NOMO-1 treated with DMSO at 0.1 percent for 48 hours (cell line): ENCODE measurements around the gene ABHD12.
A peak's percentile ranks its signal among the peaks of the same experiment; 100 is the strongest.
"Not testable (repeated sequence)": the region's sequence is repeated elsewhere in the genome, so short reads cannot be mapped to it uniquely, and the experiment has no call there.

ENCODE experiments used
- DNase-seq: peaks from one replicate; lab custom pipeline; 2025; ENCODE audit not compliant: unreplicated experiment; lab: John Stamatoyannopoulos, UW

Gene ABHD12

GRCh38 chr20:25355011-25355595 lies 35.5 kb downstream of the ABHD12 start:
- peak; percentile 29 for DNase-seq

- no peak for DNase-seq
Observed at GRCh38 chr20:25353747-25354705, 36.6 kb downstream of the ABHD12 start.

- no peak for DNase-seq
Observed at GRCh38 chr20:25353353-25353746, 37.3 kb downstream of the ABHD12 start.

- DNase-seq, result no peak
Observed at GRCh38 chr20:25352746-25353145, 37.9 kb downstream of the ABHD12 start.

GRCh38 chr20:25351024-25351360 lies 39.6 kb downstream of the ABHD12 start:
- no peak for DNase-seq

- no peak for DNase-seq
Observed at GRCh38 chr20:25346349-25346748, 44.3 kb downstream of the ABHD12 start.

- DNase-seq, result no peak
Observed at GRCh38 chr20:25345721-25346120, 44.9 kb downstream of the ABHD12 start.

- DNase-seq, result no peak
Observed at GRCh38 chr20:25344634-25345033, 46.0 kb downstream of the ABHD12 start.

- DNase-seq, result no peak
Observed at GRCh38 chr20:25341716-25342680, 48.6 kb downstream of the ABHD12 start.

- no peak for DNase-seq
Observed at GRCh38 chr20:25340380-25340779, 50.3 kb downstream of the ABHD12 start.

- no peak for DNase-seq
Observed at GRCh38 chr20:25339608-25340007, 51.0 kb downstream of the ABHD12 start.

- no peak for DNase-seq
Observed at GRCh38 chr20:25338112-25339023, 52.3 kb downstream of the ABHD12 start.

- no peak for DNase-seq
Observed at GRCh38 chr20:25336561-25337422, 53.8 kb downstream of the ABHD12 start.

GRCh38 chr20:25334972-25335371 lies 55.7 kb downstream of the ABHD12 start:
- DNase-seq, result not testable (repeated sequence)

GRCh38 chr20:25328954-25329498 lies 61.6 kb downstream of the ABHD12 start:
- no peak for DNase-seq

- DNase-seq, result no peak
Observed at GRCh38 chr20:25327521-25328235, 63.0 kb downstream of the ABHD12 start.

- no peak for DNase-seq
Observed at GRCh38 chr20:25325997-25326396, 64.6 kb downstream of the ABHD12 start.

- DNase-seq, result no peak
Observed at GRCh38 chr20:25325073-25325472, 65.6 kb downstream of the ABHD12 start.
